ENCODE results near the gene NDUFA5.

Gene NDUFA5

GRCh38 chr7:123557398-123558288 is at the start of gene NDUFA5:
Gene NDUFA5, minus strand, starts transcription at chr7:123557818. Its CDS starts 23 bp downstream, at chr7:123557795.
- DNase-seq: peak; percentile 99

DNA sequence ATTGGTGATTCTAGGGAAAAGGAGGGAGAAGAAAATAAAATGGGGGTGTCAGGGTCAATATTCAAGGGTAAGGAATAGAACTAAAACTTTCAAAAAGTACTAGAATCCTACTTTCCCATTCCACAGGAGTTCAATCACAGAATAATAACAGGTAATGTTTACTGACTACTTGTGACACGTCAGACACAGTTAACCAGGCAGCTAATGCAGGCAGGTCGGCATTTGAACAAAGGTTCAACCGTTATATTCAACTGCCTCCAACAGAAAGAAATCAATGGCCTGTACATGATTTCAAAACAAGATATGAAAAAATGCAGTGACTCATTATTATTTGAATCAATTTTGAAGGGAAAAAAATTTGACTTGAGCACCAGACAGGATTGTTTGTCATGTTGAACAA is 47.1 kb upstream of the NDUFA5 start:
- no peak for DNase-seq

- no peak for DNase-seq
These were observed 45.0 kb upstream of the NDUFA5 start for GRCh38 chr7:123602648-123603047.

DNA sequence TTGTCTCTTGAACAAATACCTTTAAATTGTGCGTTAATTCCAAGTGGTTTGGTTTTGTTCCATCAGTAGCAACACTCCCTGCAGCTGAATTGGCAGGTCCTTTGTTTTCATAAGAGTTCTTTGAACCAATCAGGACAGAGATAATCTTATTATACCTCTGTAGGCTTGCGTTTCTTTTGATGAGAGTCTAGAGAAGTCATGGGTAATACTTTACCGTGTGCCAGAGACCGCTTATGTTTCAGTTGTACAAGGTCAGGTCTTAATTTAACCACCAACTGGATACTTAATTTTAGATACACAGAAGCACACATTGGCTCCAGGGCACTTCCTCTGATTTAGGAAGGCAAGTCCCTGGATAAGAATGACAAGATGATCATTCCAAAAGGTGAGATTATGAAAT is 43.9 kb upstream of the NDUFA5 start, which contains the start of gene ASB15:
Gene ASB15, plus strand, starts transcription at position 292 of the 400 bp plus-strand sequence. CDS start 12,682 bp downstream, outside the sequence.
- no peak for DNase-seq

- DNase-seq: no peak
These were observed 43.3 kb upstream of the NDUFA5 start for GRCh38 chr7:123600876-123601275.

DNA sequence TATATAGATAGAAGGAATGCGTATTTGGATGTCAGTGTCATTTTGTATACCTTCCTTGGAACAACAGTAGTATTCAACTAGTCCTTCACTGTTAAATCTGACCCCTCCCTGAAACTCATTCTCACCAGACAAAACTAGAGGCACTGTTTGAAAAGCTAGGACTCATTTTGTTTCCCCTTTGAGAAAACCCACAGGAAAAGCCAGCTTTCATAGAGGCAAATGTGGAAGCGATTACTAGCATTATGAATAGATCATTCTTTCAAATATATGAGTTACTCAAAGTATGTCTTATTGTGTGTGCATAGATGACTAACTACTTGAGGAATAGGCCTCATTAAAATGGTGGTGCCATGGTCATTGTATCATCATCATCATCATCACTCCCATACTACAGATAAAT is 42.1 kb upstream of the NDUFA5 start:
- DNase-seq: no peak

- no peak for DNase-seq
These were observed 41.0 kb upstream of the NDUFA5 start for GRCh38 chr7:123598657-123599056.

- DNase-seq: peak; percentile 22
These were observed 37.2 kb upstream of the NDUFA5 start for GRCh38 chr7:123594813-123595241.

DNA sequence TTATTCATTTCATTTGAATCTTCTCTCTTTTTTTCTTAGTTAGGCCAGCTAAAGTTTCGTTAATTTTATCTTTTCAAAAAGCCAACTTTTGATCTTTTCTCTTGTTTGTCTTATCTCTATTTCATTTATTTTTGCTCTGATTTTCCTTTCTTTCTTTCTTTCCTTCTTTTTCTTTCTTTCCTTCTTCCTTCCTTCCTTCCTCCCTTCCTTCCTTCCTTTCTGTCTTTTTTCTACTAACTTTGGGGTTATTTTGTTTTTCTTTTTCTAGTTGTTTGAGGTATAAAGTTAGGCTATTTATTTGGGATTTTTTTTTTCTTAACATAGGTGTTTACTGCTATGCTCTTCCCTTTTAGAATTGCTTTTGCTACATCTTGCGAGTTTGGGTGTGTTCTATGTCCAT is 30.8 kb upstream of the NDUFA5 start:
- no peak for DNase-seq

DNA sequence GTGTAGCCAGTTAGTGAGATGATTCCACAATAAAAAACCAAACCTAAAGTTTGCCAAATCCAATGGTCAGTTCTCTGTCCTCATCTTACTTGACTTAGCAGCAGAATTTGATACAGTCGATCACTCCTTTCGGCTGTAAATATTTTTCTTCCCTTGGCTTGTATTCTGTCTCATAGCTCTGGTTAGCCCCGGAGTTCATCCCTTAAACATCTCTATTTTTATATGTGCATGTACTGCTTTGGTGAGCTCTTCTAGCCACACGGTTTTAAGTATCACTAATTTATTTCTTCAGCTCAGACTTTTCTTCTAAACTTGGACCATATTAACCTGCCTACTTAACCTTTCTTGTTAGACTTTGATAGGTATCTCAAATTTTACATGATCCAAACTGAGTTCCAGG is 26.2 kb upstream of the NDUFA5 start:
- DNase-seq: no peak

DNA sequence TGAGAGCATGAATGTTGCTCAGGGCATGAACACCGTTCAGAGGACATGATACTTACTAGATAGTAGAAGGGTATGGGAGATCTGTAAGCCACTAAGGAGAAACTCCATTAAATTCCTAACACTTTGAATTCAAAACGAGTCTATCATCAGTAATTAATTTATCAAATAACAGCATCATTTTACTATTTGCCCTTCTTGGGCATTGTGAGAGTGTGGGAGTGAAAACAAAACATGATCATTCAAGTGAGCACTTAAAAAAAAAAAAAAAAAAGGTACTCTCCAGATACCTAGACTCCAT is 23.5 kb upstream of the NDUFA5 start:
- DNase-seq: no peak

- DNase-seq: peak; percentile 53
These were observed 23.0 kb upstream of the NDUFA5 start for GRCh38 chr7:123580406-123581161.

DNA sequence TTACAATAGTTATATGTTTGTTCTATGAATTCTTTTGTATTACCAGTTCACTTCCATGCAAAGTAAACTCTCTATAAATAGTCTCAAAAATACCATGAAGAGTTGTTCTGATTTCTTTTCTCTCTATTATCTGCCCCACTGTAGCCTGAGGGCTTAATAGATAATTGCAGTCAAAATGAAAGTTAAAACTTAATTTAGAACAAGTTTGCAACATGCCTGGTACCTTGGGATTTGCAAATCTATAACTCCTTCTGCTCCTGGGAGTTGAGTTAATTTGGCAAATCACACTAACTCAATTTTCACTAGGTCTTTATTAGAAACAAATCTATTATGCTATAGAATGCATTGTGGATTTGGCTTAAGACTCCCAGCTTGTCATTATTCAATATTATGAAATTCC is 21.8 kb upstream of the NDUFA5 start:
- no peak for DNase-seq

- no peak for DNase-seq
These were observed 16.4 kb upstream of the NDUFA5 start for GRCh38 chr7:123573896-123574467.

DNA sequence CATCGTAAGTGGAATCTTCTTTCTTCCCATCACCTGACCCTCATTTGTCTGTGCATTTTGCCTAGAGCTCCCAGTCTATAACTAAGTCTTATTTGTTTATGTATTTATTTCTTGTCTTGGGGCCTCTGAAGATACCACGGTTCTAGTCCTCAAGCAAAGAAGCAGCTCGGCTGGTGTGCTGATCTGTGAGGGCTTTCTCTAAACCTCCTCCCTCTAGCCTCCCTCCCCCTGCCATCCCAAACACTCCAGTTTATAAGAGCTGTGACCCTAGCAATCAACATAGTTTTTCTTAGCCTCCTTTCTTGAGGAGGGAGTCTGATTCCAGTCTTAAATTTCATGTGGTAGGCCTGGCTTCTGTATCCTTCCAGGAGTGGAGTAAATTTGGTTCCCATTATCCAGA is 15.7 kb upstream of the NDUFA5 start:
- no peak for DNase-seq

- DNase-seq: no peak
These were observed 14.1 kb upstream of the NDUFA5 start for GRCh38 chr7:123571684-123572083.

- DNase-seq: no peak
These were observed 13.6 kb upstream of the NDUFA5 start for GRCh38 chr7:123571187-123571586.

DNA sequence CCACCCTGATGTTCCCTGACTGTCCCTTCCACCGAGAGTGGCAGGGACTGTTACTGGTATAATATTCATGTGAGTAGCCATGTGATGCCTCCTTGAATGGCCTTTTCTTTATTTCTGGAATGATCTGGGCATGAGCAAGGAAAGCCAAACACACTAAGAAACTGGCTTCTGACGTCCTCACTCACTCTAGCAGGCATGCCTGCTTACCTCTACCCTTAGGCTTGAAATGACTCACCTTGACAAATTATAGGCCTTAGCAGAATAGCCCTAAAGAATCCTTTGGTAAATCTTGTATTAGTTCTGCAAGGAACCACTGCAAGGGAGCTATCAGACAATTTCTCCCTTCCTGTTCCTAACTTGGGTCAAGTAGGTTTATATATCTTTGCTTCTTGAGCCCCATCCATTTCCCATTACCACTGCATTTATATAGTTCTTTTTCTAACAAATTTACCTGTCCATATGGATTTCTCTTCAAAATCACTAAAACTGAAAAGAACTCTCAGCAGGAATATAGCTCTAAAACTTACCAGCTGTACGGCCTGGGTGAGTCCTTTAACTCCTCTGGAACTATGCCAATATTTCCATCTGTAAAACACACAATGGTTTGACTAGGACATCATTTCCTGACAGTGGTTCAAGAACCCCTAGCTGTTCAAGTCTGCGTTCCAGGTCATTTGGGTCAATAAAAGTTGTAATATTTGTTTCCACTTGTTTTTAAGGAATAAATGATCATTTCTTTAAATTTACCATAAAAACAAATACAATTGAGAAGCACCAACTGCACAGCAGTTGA is 13.0 kb upstream of the NDUFA5 start:
- DNase-seq: no peak

DNA sequence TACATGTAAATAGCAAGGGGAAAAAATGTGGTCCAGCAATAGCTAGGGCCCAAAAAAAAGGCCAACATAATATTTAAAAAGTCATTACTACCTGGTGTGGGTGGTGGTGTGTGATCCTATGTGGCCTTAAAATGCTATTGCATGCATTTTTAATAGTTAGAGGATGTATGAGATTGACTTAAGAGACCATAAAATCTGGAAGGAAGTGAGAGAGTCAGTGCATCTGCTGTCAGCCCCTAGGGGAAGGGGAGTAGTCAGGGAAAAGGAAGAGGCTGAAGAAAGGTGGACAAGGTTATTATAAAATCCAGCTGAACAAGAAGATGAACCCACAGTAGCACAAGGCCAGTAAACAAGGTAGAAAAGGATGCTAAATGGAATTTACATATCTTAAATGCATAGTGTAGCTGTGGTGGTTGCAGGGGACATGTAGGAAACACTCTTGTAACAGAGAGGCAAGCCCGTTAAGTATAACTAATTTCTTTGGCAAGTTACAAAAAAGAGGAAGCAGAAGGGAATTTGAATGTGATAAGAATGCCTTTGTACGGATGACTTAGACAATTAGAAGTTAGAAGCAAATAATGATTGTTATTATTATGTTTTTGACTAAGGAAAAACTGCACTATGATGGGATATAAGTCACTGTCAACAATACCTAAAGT is 11.9 kb upstream of the NDUFA5 start:
- no peak for DNase-seq

DNA sequence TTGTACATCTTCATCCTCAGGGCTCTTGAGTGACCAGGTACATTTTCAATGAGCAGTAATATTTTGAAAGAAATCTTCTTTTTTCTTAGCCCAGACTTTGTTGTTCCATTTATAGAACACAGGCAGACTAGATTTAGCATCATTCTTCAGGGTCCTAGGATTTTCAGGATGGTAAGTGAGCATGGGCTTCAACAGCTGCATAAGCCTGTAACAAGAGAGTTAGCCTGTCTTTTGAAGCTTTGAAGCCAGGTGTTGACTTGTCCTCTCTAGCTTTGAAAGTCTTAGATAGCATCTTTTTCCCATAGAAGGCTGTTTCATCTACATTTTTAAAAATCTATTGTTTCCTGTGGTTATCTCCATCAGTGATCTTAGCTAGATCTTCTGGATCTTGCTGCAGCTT is 4.5 kb upstream of the NDUFA5 start:
- DNase-seq: no peak

- no peak for DNase-seq
These were observed 764 bp upstream of the NDUFA5 start for GRCh38 chr7:123558289-123558874.

DNA sequence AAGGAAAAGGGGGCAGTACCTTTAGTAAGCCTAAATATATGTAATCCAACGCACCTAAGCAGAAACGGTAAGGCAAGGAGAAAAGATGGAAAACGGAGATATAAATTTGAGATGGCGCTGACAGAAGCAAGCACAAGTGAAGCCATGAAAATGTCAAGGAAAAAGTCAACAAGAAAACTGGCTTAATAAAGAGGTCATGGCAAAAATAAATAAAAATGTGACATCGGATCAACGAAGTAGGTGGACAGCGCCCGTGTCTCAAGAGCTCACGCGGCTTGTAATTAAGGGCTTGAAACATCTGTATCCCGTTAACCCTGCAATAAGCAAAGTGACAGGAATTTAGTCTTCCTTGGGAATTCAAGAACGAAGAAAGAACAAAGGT is 611 bp downstream of the NDUFA5 start:
- no peak for DNase-seq
